ENCODE data around the gene TSPAN5. TPM values are rescaled to one million over a fixed set of nuclear protein-coding genes. Genes with fewer than 3 reads are reported as not detected.

Gene TSPAN5
- total RNA-seq, 1 donor from 2014 or later: 25.0 TPM

DNA sequence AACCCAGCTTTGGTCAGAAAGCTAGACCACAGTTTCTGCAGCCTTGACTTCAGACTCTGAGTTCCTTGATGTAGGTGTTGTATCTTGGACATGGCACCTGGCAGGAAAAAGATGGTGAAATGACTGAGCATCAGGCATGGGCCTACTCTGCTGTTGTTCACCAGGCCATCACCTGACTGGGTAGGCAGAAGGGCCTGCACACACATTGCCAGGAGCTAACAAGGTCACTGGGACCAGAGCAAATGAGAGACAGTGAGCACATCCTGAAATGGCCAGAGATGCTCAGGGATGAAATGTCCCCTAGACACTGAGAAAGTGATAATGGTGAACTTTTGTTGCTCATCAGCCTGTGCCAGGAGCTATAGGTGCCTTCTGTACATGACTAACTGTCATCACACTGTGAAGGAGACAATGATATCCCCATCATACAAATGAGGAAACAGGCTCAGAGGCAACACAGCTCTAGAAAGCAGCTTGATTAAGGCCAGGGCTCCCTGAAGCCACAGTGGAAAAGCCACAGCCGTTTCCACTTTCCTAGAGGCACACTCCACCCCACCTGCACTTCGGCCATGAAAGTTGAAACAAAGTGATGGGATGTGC lies 128.3 kb downstream of the TSPAN5 start:
- Mint-ChIP-seq H3K27ac (ENCODE audit: unreplicated experiment) (no peak overlapping the region), H3K36me3 (ENCODE audit: low read depth) (peaks cover 14% of the 10 kb centered on the region), H3K4me3 (no peak overlapping the region), H3K4me1 (peaks cover 19% of the 10 kb centered on the region), H3K9me3 (peaks cover 6% of the 10 kb centered on the region), H3K27me3 (ENCODE audit: low read depth) (no peaks in the 10 kb centered on the region)
- TF ChIP-seq CTCF (conservative IDR thresholded peaks at IDR 0.05): no peak
- no peak for DNase-seq (ENCODE audit: low read depth, low spot score)

DNA sequence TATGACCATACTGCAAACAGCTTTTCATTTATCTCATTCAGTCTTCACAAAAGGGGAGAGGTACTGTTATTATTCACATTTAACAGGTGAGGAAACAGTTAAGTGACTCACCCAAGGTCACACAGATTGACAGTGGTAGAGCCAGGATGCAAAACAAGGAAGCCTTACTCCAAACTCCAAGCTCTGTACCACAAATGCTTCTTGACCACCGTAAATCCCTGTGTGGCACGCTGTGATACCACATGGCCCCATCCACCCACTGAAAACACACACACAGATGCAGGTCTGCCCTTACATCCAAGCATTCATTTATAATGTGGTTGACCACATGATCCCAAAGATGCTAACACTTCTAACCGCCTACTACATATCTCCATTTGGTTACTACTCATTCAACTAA lies 129.5 kb downstream of the TSPAN5 start:
- no peak overlapping the region for H3K27ac Mint-ChIP-seq (ENCODE audit: unreplicated experiment)
- peaks cover 6% of the 10 kb centered on the region for H3K9me3 Mint-ChIP-seq
- TF ChIP-seq CTCF (conservative IDR thresholded peaks at IDR 0.05): no peak
- H3K27me3 Mint-ChIP-seq (ENCODE audit: low read depth): no peaks in the 10 kb centered on the region
- H3K36me3 Mint-ChIP-seq (ENCODE audit: low read depth): peaks cover 9% of the 10 kb centered on the region
- H3K4me1 Mint-ChIP-seq: peaks cover 31% of the 10 kb centered on the region
- H3K4me3 Mint-ChIP-seq: no peak overlapping the region
- DNase-seq (ENCODE audit: low read depth, low spot score): no peak

GRCh38 chr4:98527534-98528269 lies 130.7 kb downstream of the TSPAN5 start:
- Mint-ChIP-seq H3K4me1 (peaks cover 43% of the 10 kb centered on the region), H3K36me3 (ENCODE audit: low read depth) (peaks cover 7% of the 10 kb centered on the region), H3K27me3 (ENCODE audit: low read depth) (no peaks in the 10 kb centered on the region), H3K9me3 (peaks cover 6% of the 10 kb centered on the region), H3K27ac (ENCODE audit: unreplicated experiment) (no peak overlapping the region), H3K4me3 (no peak overlapping the region)
- DNase-seq (ENCODE audit: low read depth, low spot score): no peak
- no peak for TF ChIP-seq CTCF (conservative IDR thresholded peaks at IDR 0.05)

DNA sequence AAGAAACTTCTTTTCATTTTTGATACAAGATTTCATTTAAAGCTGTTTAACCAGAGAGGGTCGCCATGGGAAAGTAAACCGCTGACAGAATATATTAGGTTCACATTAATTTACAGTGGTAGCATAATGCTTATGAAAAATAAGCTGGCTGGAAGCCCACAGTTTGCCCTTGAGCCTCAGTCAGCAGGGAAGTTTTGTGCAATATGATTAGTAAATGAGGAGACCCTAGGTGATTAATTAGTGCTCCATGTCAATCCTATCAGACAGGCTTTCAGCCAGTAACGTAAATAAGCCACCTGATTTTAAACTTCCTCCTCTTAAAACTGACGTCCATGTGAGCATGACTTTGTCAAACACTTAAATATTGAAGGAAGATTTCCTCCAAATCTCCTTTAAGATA lies 134.2 kb downstream of the TSPAN5 start:
- Mint-ChIP-seq H3K27ac (ENCODE audit: unreplicated experiment) (peak overlapping the region; percentile 30), H3K36me3 (ENCODE audit: low read depth) (no peaks in the 10 kb centered on the region), H3K9me3 (no peaks in the 10 kb centered on the region), H3K4me1 (peaks cover 72% of the 10 kb centered on the region), H3K4me3 (no peak overlapping the region), H3K27me3 (ENCODE audit: low read depth) (no peaks in the 10 kb centered on the region)
- DNase-seq (ENCODE audit: low read depth, low spot score): no peak
- TF ChIP-seq CTCF (conservative IDR thresholded peaks at IDR 0.05): no peak

- DNase-seq (ENCODE audit: low read depth, low spot score): no peak
- TF ChIP-seq CTCF (conservative IDR thresholded peaks at IDR 0.05): no peak
- Mint-ChIP-seq H3K27me3 (ENCODE audit: low read depth) (no peaks in the 10 kb centered on the region), H3K27ac (ENCODE audit: unreplicated experiment) (peak overlapping the region; percentile 97), H3K36me3 (ENCODE audit: low read depth) (no peaks in the 10 kb centered on the region), H3K4me3 (peak overlapping the region; percentile 67), H3K9me3 (no peaks in the 10 kb centered on the region), H3K4me1 (peaks cover 83% of the 10 kb centered on the region)
Measured at GRCh38 chr4:98522636-98523395, 135.6 kb downstream of the TSPAN5 start.
